A549 treated with RU486 at 1 μM for 4 hours (cell line): ENCODE results near the gene POU6F2. TPM values are rescaled to one million over a fixed set of nuclear protein-coding genes. Genes with fewer than 3 reads are reported as not detected.

Experiments used
- total RNA-seq: library from RNA; stranded (reverse); fragments of 200-300 nt; extraction: Qiagen RNA extraction; gene quantifications from 5 replicates; pipeline ENCODE4 v1.2.3, GENCODE V29; 2022; ENCODE audit warnings: low read depth

Gene POU6F2
- total RNA-seq = not detected in 5 replicates

GRCh38 chr7:38977685-38978084, at the start of gene POU6F2:
Gene POU6F2 (plus strand): TSS chr7:38977909. CDS start chr7:38977954, 45 bp downstream.

Other genes starting within 250 kb of the POU6F2 start
- gene VPS41, start 68.7 kb upstream of the POU6F2 start, total RNA-seq = 21.3 to 27.6 TPM (median 23.4 TPM) in 5 replicates